Measurements from ENCODE around the gene SH3GL1.

DNA sequence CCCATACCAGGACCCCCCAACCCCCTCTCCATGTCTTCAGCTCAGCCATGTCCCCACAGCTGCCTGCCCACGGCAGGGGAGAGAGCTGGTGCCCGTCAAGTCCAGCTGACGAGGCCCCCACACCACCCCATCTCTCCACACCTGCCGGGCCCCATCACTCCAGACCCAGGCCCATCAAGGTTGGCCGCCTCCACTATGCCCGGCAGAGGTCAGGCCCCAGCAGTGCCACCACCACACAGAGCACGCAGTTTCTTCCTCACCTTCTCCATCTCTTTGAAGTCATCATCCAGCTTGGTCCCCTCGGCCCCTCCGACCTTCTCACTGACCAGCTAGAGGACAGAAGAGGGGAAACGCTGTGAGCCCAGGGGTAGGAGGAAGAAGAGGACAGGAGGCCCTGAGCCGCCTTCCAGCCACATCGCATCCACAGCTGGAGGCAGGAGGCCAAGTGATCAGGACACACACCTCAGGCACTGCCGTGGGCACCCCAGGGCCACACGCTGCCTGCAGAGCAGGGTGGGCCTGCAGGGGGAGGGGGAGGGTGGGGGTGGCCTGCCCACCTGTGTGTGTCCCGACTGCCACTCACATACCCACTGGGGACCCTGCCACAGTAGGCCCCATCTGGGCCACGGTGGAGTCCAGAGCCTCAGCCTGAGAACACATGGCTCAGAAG, 33.5 kb downstream of the SH3GL1 start:
- TF ChIP-seq, protein P1, sequence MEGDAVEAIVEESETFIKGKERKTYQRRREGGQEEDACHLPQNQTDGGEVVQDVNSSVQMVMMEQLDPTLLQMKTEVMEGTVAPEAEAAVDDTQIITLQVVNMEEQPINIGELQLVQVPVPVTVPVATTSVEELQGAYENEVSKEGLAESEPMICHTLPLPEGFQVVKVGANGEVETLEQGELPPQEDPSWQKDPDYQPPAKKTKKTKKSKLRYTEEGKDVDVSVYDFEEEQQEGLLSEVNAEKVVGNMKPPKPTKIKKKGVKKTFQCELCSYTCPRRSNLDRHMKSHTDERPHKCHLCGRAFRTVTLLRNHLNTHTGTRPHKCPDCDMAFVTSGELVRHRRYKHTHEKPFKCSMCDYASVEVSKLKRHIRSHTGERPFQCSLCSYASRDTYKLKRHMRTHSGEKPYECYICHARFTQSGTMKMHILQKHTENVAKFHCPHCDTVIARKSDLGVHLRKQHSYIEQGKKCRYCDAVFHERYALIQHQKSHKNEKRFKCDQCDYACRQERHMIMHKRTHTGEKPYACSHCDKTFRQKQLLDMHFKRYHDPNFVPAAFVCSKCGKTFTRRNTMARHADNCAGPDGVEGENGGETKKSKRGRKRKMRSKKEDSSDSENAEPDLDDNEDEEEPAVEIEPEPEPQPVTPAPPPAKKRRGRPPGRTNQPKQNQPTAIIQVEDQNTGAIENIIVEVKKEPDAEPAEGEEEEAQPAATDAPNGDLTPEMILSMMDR (IDR thresholded peaks at IDR 0.05) = no peak
- no peak for TF ChIP-seq POLR2A (IDR thresholded peaks at IDR 0.05)
